HepG2 (cell line): ENCODE measurements around the gene LMF2. TPM values are rescaled to one million over a fixed set of nuclear protein-coding genes. Genes with fewer than 3 reads are reported as not detected.

Experiments used
- ADNP ChIP-seq: sonication (generic); formaldehyde crosslinking; IDR thresholded peaks from 2 replicates; pipeline ENCODE4 v1.4.0; 2020; ENCODE audit warnings: missing genetic modification reagents
- BHLHE40 ChIP-seq: IDR thresholded peaks from 2 replicates; pipeline ENCODE4 v1.6.1; 2011; ENCODE audit warnings: low read length, improper control_type of control experiment
- FOXP4 ChIP-seq: sonication (generic); formaldehyde crosslinking; IDR thresholded peaks from 2 replicates; pipeline ENCODE4 v1.4.0; 2020; ENCODE audit warnings: missing genetic modification reagents
- HDAC6 ChIP-seq: fragments of 200-600 bp; sonication (generic); IDR thresholded peaks from 2 replicates; pipeline ENCODE4 v1.7.0; 2017; ENCODE audit warnings: mild to moderate bottlenecking, antibody characterized with exemption, low read length, low read depth
- HMG20A ChIP-seq: IDR thresholded peaks from 2 replicates; pipeline ENCODE4 v1.6.1; 2016; ENCODE audit warnings: borderline replicate concordance
- KLF16 ChIP-seq, 2 experiments: sonication (generic) in 1 of 2; formaldehyde crosslinking in 1 of 2; IDR thresholded peaks; 2 replicates each; pipeline versions ENCODE4 v1.6.1 to v1.8.0; 2016 to 2023; ENCODE audit warnings: missing genetic modification reagents in 2 of 2, missing compliant biosample characterization in 1 of 2
- KMT2A ChIP-seq: sonication (generic); formaldehyde crosslinking; IDR thresholded peaks from 2 replicates; pipeline ENCODE4 v1.4.0; 2020; ENCODE audit warnings: missing genetic modification reagents
- NR0B2 ChIP-seq: sonication (generic); formaldehyde crosslinking; IDR thresholded peaks from 2 replicates; pipeline ENCODE4 v1.4.0; 2020; ENCODE audit warnings: mild to moderate bottlenecking, missing genetic modification reagents
- TEAD3 ChIP-seq: optimal IDR thresholded peaks from 2 replicates; pipeline ENCODE3; 2016; ENCODE audit warnings: borderline replicate concordance
- YEATS2 ChIP-seq: sonication (generic); formaldehyde crosslinking; IDR thresholded peaks from 2 replicates; pipeline ENCODE4 v1.4.0; 2020; ENCODE audit warnings: missing genetic modification reagents, borderline replicate concordance
- ZNF280D ChIP-seq: sonication (generic); formaldehyde crosslinking; IDR thresholded peaks from 2 replicates; pipeline ENCODE4 v1.5.1; 2020; ENCODE audit warnings: mild to moderate bottlenecking, missing genetic modification reagents
- ZNF576 ChIP-seq: sonication (generic); formaldehyde crosslinking; IDR thresholded peaks from 2 replicates; pipeline ENCODE4 v1.4.0; 2020; ENCODE audit warnings: mild to moderate bottlenecking, missing genetic modification reagents
- ZNF598 ChIP-seq: sonication (generic); formaldehyde crosslinking; IDR thresholded peaks from 2 replicates; pipeline ENCODE4 v1.5.1; 2020; ENCODE audit warnings: mild to moderate bottlenecking, missing genetic modification reagents, borderline replicate concordance
- ZNF687 ChIP-seq: sonication (generic); formaldehyde crosslinking; IDR thresholded peaks from 2 replicates; pipeline ENCODE4 v1.5.1; 2020; ENCODE audit warnings: mild to moderate bottlenecking, missing genetic modification reagents, moderate library complexity
- ZNF75D ChIP-seq: sonication (generic); formaldehyde crosslinking; IDR thresholded peaks from 2 replicates; pipeline ENCODE4 v1.8.1; 2023; ENCODE audit warnings: missing genetic modification reagents, mild to moderate bottlenecking, borderline replicate concordance
- ZNF839 ChIP-seq: sonication (generic); formaldehyde crosslinking; IDR thresholded peaks from 2 replicates; pipeline ENCODE4 v1.4.0; 2020; ENCODE audit warnings: missing genetic modification reagents, mild to moderate bottlenecking, borderline replicate concordance
- polyA plus RNA-seq, 8 experiments: library from polyadenylated mRNA; depleted of rRNA in 3 of 8; stranded (reverse) in 7 of 8; unstranded in 1 of 8; fragments of >200 nt; fragmentation: Illumina TruSeq in 4 of 8; extraction: Trizol in 4 of 8; gene quantifications; 2 replicates each; pipeline versions ENCODE4 v1.2.1 to v1.2.3, GENCODE V29; 2011 to 2016; ENCODE audit warnings: low read depth in 4 of 8, missing spikeins in 1 of 8, mixed read lengths in 1 of 8; ENCODE audit not compliant: insufficient read depth in 1 of 8
- total RNA-seq, 5 experiments: library from RNA; depleted of rRNA; stranded (reverse); fragments of >200 nt; fragmentation: Illumina TruSeq; extraction: Trizol; gene quantifications; 2 replicates each; pipeline ENCODE4 v1.2.3, GENCODE V29; 2016; ENCODE audit warnings: low read depth in 1 of 5

LMF2 gene
- total and polyA plus RNA-seq, 2 of the 13 experiments (the other 11 are each of a cell fraction or from before 2014, with no cell fraction given), result 23.3 to 30.6 TPM

GRCh38 chr22:50474710-50475651 lies 32.5 kb downstream of the LMF2 start, which contains the start of gene SBF1 (continued):
- TF ChIP-seq ZNF687 (CRISPR knock-in tag) (peak; percentile 77), ZNF839 (CRISPR knock-in tag) (no peak), ZNF576 (no peak), KMT2A (CRISPR knock-in tag) (0 out of 2 replicates have a peak, but pooled peaks have one; percentile 38), ZNF598 (CRISPR knock-in tag) (peak; percentile 30; the same call in 1 of the 2 replicates), YEATS2 (CRISPR knock-in tag) (peak; percentile 33; the same call in 1 of the 2 replicates), HDAC6 (no peak), ZNF280D (CRISPR knock-in tag) (0 out of 2 replicates have a peak, but pooled peaks have one; percentile 38), ZNF75D (CRISPR knock-in tag) (no peak), HMG20A (CRISPR knock-in tag) (no peak), NR0B2 (CRISPR knock-in tag) (no peak), KLF16 (CRISPR knock-in tag; IDR thresholded peaks at IDR 0.05) (0 out of 4 replicates have a peak, but pooled peaks of 1 of the 2 experiments have one; percentile 44), TEAD3 (CRISPR knock-in tag) (no peak), ADNP (no peak), FOXP4 (CRISPR knock-in tag) (no peak), BHLHE40 (no peak)
